ENCODE results near the gene GALNT17. TPM values are rescaled to one million over a fixed set of nuclear protein-coding genes. Genes with fewer than 3 reads are reported as not detected.
A peak's percentile ranks its signal among the peaks of the same experiment; 100 is the strongest.

The GALNT17 gene
- total and polyA plus RNA-seq, 2 experiments from 2014 or later, result 11.1 to 65.6 TPM

- Histone ChIP-seq H3K4me2 (peak overlapping the region; percentile 2; the same call in 1 of the 2 replicates), H3K4me3 (no peak overlapping the region), H3K9me2 (ENCODE audit: insufficient read depth) (no peaks in the 10 kb centered on the region; the same call in 1 of the 2 replicates), H3K79me2 (replicated peaks; ENCODE audit: insufficient read depth) (no peaks in the 10 kb centered on the region), H2AFZ (no peak overlapping the region), H3K36me3 (ENCODE audit: insufficient read depth) (peaks cover 6% of the 10 kb centered on the region; the same call in 1 of the 2 replicates), H3K27ac (ENCODE audit: low read depth) (peak overlapping the region; percentile 99), H3F3A (replicated peaks; ENCODE audit: low read depth) (peaks cover 15% of the 10 kb centered on the region), H4K20me1 (replicated peaks; ENCODE audit: insufficient read depth) (no peaks in the 10 kb centered on the region), H3K27me3 (ENCODE audit: insufficient read depth) (no peaks in the 10 kb centered on the region), H3K4me1 (ENCODE audit: insufficient read depth) (peaks cover 47% of the 10 kb centered on the region)
- DNase-seq (ENCODE audit: low spot score) (no peak), ATAC-seq (no peak)
- peaks cover 52% of the 10 kb centered on the region for H3K36me3 Mint-ChIP-seq (ENCODE audit: low read depth)
- peaks cover 10% of the 10 kb centered on the region for H3K27me3 Mint-ChIP-seq (ENCODE audit: insufficient read depth, low read depth, poor library complexity)
- peaks cover 39% of the 10 kb centered on the region for H3K9me3 Mint-ChIP-seq
- H3K4me3 Mint-ChIP-seq, result no peak overlapping the region
- peaks cover 64% of the 10 kb centered on the region for H3K4me1 Mint-ChIP-seq
- TF ChIP-seq CTCF (conservative IDR thresholded peaks at IDR 0.05; ENCODE audit: low read depth in 2 of 2) (no peak), POLR2AphosphoS5 (IDR thresholded peaks at IDR 0.05; ENCODE audit: low read depth) (no peak), STAT1 (IDR thresholded peaks at IDR 0.05; ENCODE audit: unreplicated experiment) (no peak), REST (IDR thresholded peaks at IDR 0.05; ENCODE audit: unreplicated experiment) (no peak), ZNF114 (CRISPR knock-in tag; IDR thresholded peaks at IDR 0.05) (no peak), ZNF331 (CRISPR knock-in tag; IDR thresholded peaks at IDR 0.05; ENCODE audit: low read depth) (no peak), ETS1 (IDR thresholded peaks at IDR 0.05) (no peak), ZNF462 (CRISPR knock-in tag; IDR thresholded peaks at IDR 0.05) (no peak)
- H3K27ac Mint-ChIP-seq, result peak overlapping the region; percentile 94
Measured at GRCh38 chr7:71470830-71471229, 338.9 kb downstream of the GALNT17 start.

Measured in GM23338 (cell line).